GM19463 (cell line): ENCODE data around the gene SULF2.

ENCODE experiments used
- ATAC-seq: cut with Tn5 transposase; IDR thresholded peaks from one replicate; pipeline ENCODE4 v1.9.1; 2021; ENCODE audit warnings: mild to moderate bottlenecking, moderate library complexity; ENCODE audit not compliant: unreplicated experiment

The SULF2 gene

GRCh38 chr20:47672886-47673670, 112.2 kb downstream of the SULF2 start:
- ATAC-seq, result no peak

- ATAC-seq, result no peak
These were observed 113.1 kb downstream of the SULF2 start for GRCh38 chr20:47672166-47672565.

- ATAC-seq, result no peak
These were observed 114.4 kb downstream of the SULF2 start for GRCh38 chr20:47670913-47671312.

GRCh38 chr20:47669927-47670890, 115.1 kb downstream of the SULF2 start:
- ATAC-seq, result no peak

- ATAC-seq, result no peak
These were observed 115.8 kb downstream of the SULF2 start for GRCh38 chr20:47669489-47669888.

- ATAC-seq, result no peak
These were observed 116.2 kb downstream of the SULF2 start for GRCh38 chr20:47669152-47669425.

- no peak for ATAC-seq
These were observed 116.7 kb downstream of the SULF2 start for GRCh38 chr20:47668313-47669151.

GRCh38 chr20:47667531-47668312, 117.6 kb downstream of the SULF2 start:
- no peak for ATAC-seq

- ATAC-seq, result no peak
These were observed 118.2 kb downstream of the SULF2 start for GRCh38 chr20:47667086-47667485.

GRCh38 chr20:47666304-47666703, 119.0 kb downstream of the SULF2 start:
- ATAC-seq, result no peak

GRCh38 chr20:47665221-47665991, 119.9 kb downstream of the SULF2 start:
- no peak for ATAC-seq

- no peak for ATAC-seq
These were observed 120.5 kb downstream of the SULF2 start for GRCh38 chr20:47664744-47665143.

- no peak for ATAC-seq
These were observed 121.2 kb downstream of the SULF2 start for GRCh38 chr20:47664068-47664437.

GRCh38 chr20:47663354-47664067, 121.8 kb downstream of the SULF2 start:
- no peak for ATAC-seq

- no peak for ATAC-seq
These were observed 122.6 kb downstream of the SULF2 start for GRCh38 chr20:47662483-47663353.

GRCh38 chr20:47661714-47662113, 123.6 kb downstream of the SULF2 start:
- ATAC-seq, result no peak

GRCh38 chr20:47660983-47661700, 124.1 kb downstream of the SULF2 start:
- no peak for ATAC-seq

GRCh38 chr20:47660602-47660905, 124.7 kb downstream of the SULF2 start:
- ATAC-seq, result no peak
